SK-N-SH treated with all-trans-retinoic acid at 6 μM for 48 hours (cell line): ENCODE results near the gene TLR2.
A peak's percentile ranks its signal among the peaks of the same experiment; 100 is the strongest.

Source experiments
- ATAC-seq: fragments of 200-7000 bp; cut with Tn5 transposase; 3 replicates; pipeline ENCODE4 v1.9.1; 2020; ENCODE audit warnings: mild to moderate bottlenecking, moderate library complexity
- CREB5 ChIP-seq: fragments of 250-450 bp; sonication (Bioruptor Pico); IDR thresholded peaks from 2 replicates; pipeline ENCODE4 v1.5.1; 2020; ENCODE audit warnings: low read depth, mild to moderate bottlenecking, moderate library complexity
- CSDC2 ChIP-seq: fragments of 250-450 bp; sonication (Bioruptor Pico); IDR thresholded peaks from 2 replicates; pipeline ENCODE4 v1.5.0; 2020; ENCODE audit warnings: mild to moderate bottlenecking, moderate library complexity
- CSRNP3 ChIP-seq: fragments of 250-450 bp; sonication (Bioruptor Pico); IDR thresholded peaks from 2 replicates; pipeline ENCODE4 v1.5.1; 2021; ENCODE audit warnings: mild to moderate bottlenecking, moderate library complexity
- ESRRG ChIP-seq: fragments of 250-450 bp; sonication (Bioruptor Pico); IDR thresholded peaks from 2 replicates; pipeline ENCODE4 v1.6.1; 2021; ENCODE audit warnings: mild to moderate bottlenecking
- GLIS3 ChIP-seq: fragments of 250-450 bp; sonication (Bioruptor Pico); IDR thresholded peaks from 2 replicates; pipeline ENCODE4 v1.5.0; 2020; ENCODE audit warnings: mild to moderate bottlenecking, moderate library complexity
- ISL1 ChIP-seq: fragments of 250-450 bp; sonication (Bioruptor Pico); IDR thresholded peaks from 2 replicates; pipeline ENCODE4 v2.1.2; 2022; ENCODE audit warnings: mild to moderate bottlenecking, moderate library complexity
- OSR1 ChIP-seq: fragments of 250-450 bp; sonication (Bioruptor Pico); IDR thresholded peaks from 2 replicates; pipeline ENCODE4 v1.8.0; 2022; ENCODE audit warnings: moderate library complexity, mild to moderate bottlenecking, inconsistent platforms
- PATZ1 ChIP-seq: fragments of 250-450 bp; sonication (Bioruptor Pico); IDR thresholded peaks from 2 replicates; pipeline ENCODE4 v1.8.0; 2020; ENCODE audit warnings: mild to moderate bottlenecking, moderate library complexity, borderline replicate concordance
- POU6F1 ChIP-seq: fragments of 250-450 bp; sonication (Bioruptor Pico); IDR thresholded peaks from 2 replicates; pipeline ENCODE4 v1.8.0; 2021; ENCODE audit warnings: low read depth, mild to moderate bottlenecking, moderate library complexity, borderline replicate concordance
- PPARA ChIP-seq: fragments of 250-450 bp; sonication (Bioruptor Pico); IDR thresholded peaks from 2 replicates; pipeline ENCODE4 v1.5.0; 2020; ENCODE audit warnings: mild to moderate bottlenecking, borderline replicate concordance
- RARB ChIP-seq: fragments of 250-450 bp; sonication (Bioruptor Pico); IDR thresholded peaks from 2 replicates; pipeline ENCODE4 v1.8.0; 2021; ENCODE audit warnings: mild to moderate bottlenecking, moderate library complexity
- TCF4 ChIP-seq: fragments of 250-450 bp; sonication (Bioruptor Pico); IDR thresholded peaks from 2 replicates; pipeline ENCODE4 v1.8.0; 2021; ENCODE audit warnings: mild to moderate bottlenecking, moderate library complexity, borderline replicate concordance
- TOX ChIP-seq: fragments of 250-450 bp; sonication (Bioruptor Pico); IDR thresholded peaks from 2 replicates; pipeline ENCODE4 v1.8.0; 2021; ENCODE audit warnings: mild to moderate bottlenecking, moderate library complexity, borderline replicate concordance
- TSHZ2 ChIP-seq: fragments of 250-450 bp; sonication (Bioruptor Pico); IDR thresholded peaks from 2 replicates; pipeline ENCODE4 v1.5.0; 2020; ENCODE audit warnings: mild to moderate bottlenecking, moderate library complexity
- ZC3H10 ChIP-seq: fragments of 250-450 bp; sonication (Bioruptor Pico); IDR thresholded peaks from 2 replicates; pipeline ENCODE4 v1.5.1; 2021; ENCODE audit warnings: mild to moderate bottlenecking, moderate library complexity
- ZFP3 ChIP-seq: fragments of 250-450 bp; sonication (Bioruptor Pico); IDR thresholded peaks from 2 replicates; pipeline ENCODE4 v1.5.0; 2020; ENCODE audit warnings: mild to moderate bottlenecking, moderate library complexity
- ZNF565 ChIP-seq: fragments of 450-650 bp; formaldehyde crosslinking; conservative IDR thresholded peaks from 2 replicates; pipeline ENCODE4 v1.5.0; 2020; ENCODE audit warnings: low read depth, mild to moderate bottlenecking, moderate library complexity
- ZNF70 ChIP-seq: fragments of 450-650 bp; formaldehyde crosslinking; IDR thresholded peaks from 2 replicates; pipeline ENCODE4 v1.5.0; 2020; ENCODE audit warnings: mild to moderate bottlenecking, moderate library complexity

Gene TLR2

GRCh38 chr4:153647975-153648374 lies 36.1 kb upstream of the TLR2 start:
- ATAC-seq: no peak
- no peak for TF ChIP-seq RARB (CRISPR knock-in tag)
- TF ChIP-seq POU6F1 (CRISPR knock-in tag): no peak
- no peak for TF ChIP-seq ISL1 (CRISPR knock-in tag)
- TF ChIP-seq CSRNP3 (CRISPR knock-in tag): no peak
- TF ChIP-seq PPARA: no peak
- TF ChIP-seq CREB5 (CRISPR knock-in tag): no peak
- TF ChIP-seq ZC3H10 (CRISPR knock-in tag): no peak
- TF ChIP-seq PATZ1: no peak
- TF ChIP-seq OSR1 (CRISPR knock-in tag): no peak
- TF ChIP-seq ZNF70: no peak
- no peak for TF ChIP-seq CSDC2
- no peak for TF ChIP-seq GLIS3 (CRISPR knock-in tag)
- no peak for TF ChIP-seq ZFP3
- TF ChIP-seq TSHZ2: no peak

- TF ChIP-seq ZNF565 (CRISPR knock-in tag) (no peak), PATZ1 (no peak)
- ATAC-seq: peak; percentile 64
Measured at GRCh38 chr4:153649572-153649991, 34.5 kb upstream of the TLR2 start.

- ATAC-seq: no peak
- TF ChIP-seq TOX (CRISPR knock-in tag) (no peak), ZNF565 (CRISPR knock-in tag) (no peak), ISL1 (CRISPR knock-in tag) (no peak), TSHZ2 (no peak), OSR1 (CRISPR knock-in tag) (no peak), POU6F1 (CRISPR knock-in tag) (no peak), ZC3H10 (CRISPR knock-in tag) (no peak), ESRRG (no peak), TCF4 (CRISPR knock-in tag) (no peak), PATZ1 (no peak), CREB5 (CRISPR knock-in tag) (no peak)
Measured at GRCh38 chr4:153651116-153651515, 33.0 kb upstream of the TLR2 start.
